Neural progenitor cell (in vitro differentiated cells): ENCODE results near the gene CHST15. TPM values are rescaled to one million over a fixed set of nuclear protein-coding genes. Genes with fewer than 3 reads are reported as not detected.

Source experiments
- DNase-seq: peaks from one replicate; pipeline ENCODE4 v3.0.0-alpha.2; 2016; ENCODE audit warnings: low spot score
- H2AFZ ChIP-seq: fragments of 200-600 bp; sonication (generic); replicated peaks from 2 replicates; pipeline ENCODE4 v1.6.1; 2016; ENCODE audit warnings: antibody characterized with exemption
- H3F3A ChIP-seq: fragments of 200-600 bp; sonication (generic); 2 replicates; pipeline ENCODE4 v1.6.1; 2016; ENCODE audit warnings: antibody characterized with exemption, low read depth
- H3K27ac ChIP-seq: fragments of 200-600 bp; sonication (generic); 2 replicates; pipeline ENCODE4 v1.5.1; 2016; ENCODE audit warnings: mild to moderate bottlenecking
- H3K27me3 ChIP-seq: fragments of 200-600 bp; sonication (generic); 2 replicates; pipeline ENCODE4 v1.6.1; 2016; ENCODE audit warnings: mild to moderate bottlenecking, moderate library complexity
- H3K36me3 ChIP-seq: fragments of 200-600 bp; sonication (generic); 2 replicates; pipeline ENCODE4 v1.5.1; 2016
- H3K4me1 ChIP-seq: fragments of 200-600 bp; sonication (generic); 2 replicates; pipeline ENCODE4 v1.6.1; 2016; ENCODE audit warnings: mixed run types
- H3K4me2 ChIP-seq: fragments of 200-600 bp; sonication (generic); 2 replicates; pipeline ENCODE4 v1.6.1; 2016
- H3K4me3 ChIP-seq: fragments of 200-600 bp; sonication (generic); 2 replicates; pipeline ENCODE4 v1.5.1; 2016
- H3K79me2 ChIP-seq: fragments of 200-600 bp; sonication (generic); 2 replicates; pipeline ENCODE4 v1.6.1; 2016; ENCODE audit warnings: low read depth
- H3K9ac ChIP-seq: fragments of 200-600 bp; sonication (generic); 2 replicates; pipeline ENCODE4 v1.6.1; 2016
- H3K9me3 ChIP-seq: fragments of 200-600 bp; sonication (generic); 2 replicates; pipeline ENCODE4 v1.5.1; 2016; ENCODE audit warnings: low read depth
- H4K20me1 ChIP-seq: fragments of 200-600 bp; sonication (generic); 2 replicates; pipeline ENCODE4 v1.6.1; 2016; ENCODE audit warnings: low read depth
- H3K27ac Mint-ChIP-seq: 3 replicates; pipeline ENCODE4 v1.8.0; 2021; ENCODE audit warnings: mixed read lengths
- H3K27me3 Mint-ChIP-seq: 2 replicates; pipeline ENCODE4 v1.8.0; 2022; ENCODE audit warnings: low read depth, mild to moderate bottlenecking, inconsistent platforms, moderate library complexity, mixed read lengths; ENCODE audit not compliant: insufficient read depth
- H3K36me3 Mint-ChIP-seq: 3 replicates; pipeline ENCODE4 v1.8.0; 2021; ENCODE audit warnings: mixed read lengths
- H3K4me1 Mint-ChIP-seq: 3 replicates; pipeline ENCODE4 v1.8.0; 2021; ENCODE audit warnings: mixed read lengths
- H3K4me3 Mint-ChIP-seq: 3 replicates; pipeline ENCODE4 v1.8.0; 2021; ENCODE audit warnings: mild to moderate bottlenecking, moderate library complexity, mixed read lengths
- H3K9me3 Mint-ChIP-seq: 3 replicates; pipeline ENCODE4 v1.8.0; 2020; ENCODE audit warnings: mixed read lengths
- CTCF ChIP-seq: fragments of 200-600 bp; sonication (generic); IDR thresholded peaks from 2 replicates; pipeline ENCODE4 v1.5.1; 2017; ENCODE audit warnings: antibody characterized with exemption, mild to moderate bottlenecking
- EZH2 ChIP-seq: fragments of 200-600 bp; sonication (generic); IDR thresholded peaks from 2 replicates; pipeline ENCODE4 v1.6.1; 2017; ENCODE audit warnings: antibody characterized with exemption, mild to moderate bottlenecking, moderate library complexity
- EZH2phosphoT487 ChIP-seq: fragments of 200-600 bp; sonication (generic); IDR thresholded peaks from 2 replicates; pipeline ENCODE4 v1.6.1; 2017; ENCODE audit warnings: antibody characterized with exemption
- total RNA-seq: library from RNA; depleted of rRNA; stranded (reverse); fragments of >200 nt; gene quantifications from 2 replicates; pipeline ENCODE4 v1.2.3, GENCODE V29; 2015; ENCODE audit warnings: low replicate concordance

The CHST15 gene
- total RNA-seq, 1 donor from 2014 or later = 0.54 TPM

- H3K4me3 ChIP-seq = no peak overlapping the region
These were observed 2.7 kb downstream of the CHST15 start for GRCh38 chr10:124090601-124091209.

GRCh38 chr10:124089859-124090258 is 3.5 kb downstream of the CHST15 start:
- H3K9me3 ChIP-seq = no peaks in the 10 kb centered on the region
- Mint-ChIP-seq H3K27ac (no peak overlapping the region), H3K36me3 (peaks cover 8% of the 10 kb centered on the region), H3K4me1 (peaks cover 52% of the 10 kb centered on the region), H3K9me3 (no peaks in the 10 kb centered on the region), H3K4me3 (peak overlapping the region; percentile 50), H3K27me3 (peaks cover 17% of the 10 kb centered on the region)
- no peak overlapping the region for H3K9ac ChIP-seq
- peaks cover 67% of the 10 kb centered on the region for H3K27me3 ChIP-seq
- peaks cover 12% of the 10 kb centered on the region for H3F3A ChIP-seq
- no peak overlapping the region for H3K4me3 ChIP-seq
- no peak overlapping the region for H2AFZ ChIP-seq
- DNase-seq = no peak
- no peaks in the 10 kb centered on the region for H3K36me3 ChIP-seq
- TF ChIP-seq EZH2 = no peak
- TF ChIP-seq CTCF = no peak
- TF ChIP-seq EZH2phosphoT487 = no peak
- H3K4me1 ChIP-seq = peaks cover 14% of the 10 kb centered on the region
- H4K20me1 ChIP-seq = no peaks in the 10 kb centered on the region
- H3K79me2 ChIP-seq = no peaks in the 10 kb centered on the region
- H3K27ac ChIP-seq = no peak overlapping the region
- H3K4me2 ChIP-seq = no peak overlapping the region

More at GRCh38 chr10:124090601-124091209, 2.7 kb downstream of the CHST15 start:
- TF ChIP-seq EZH2 (no peak), CTCF (no peak)
- H3K4me3 Mint-ChIP-seq = peak overlapping the region; percentile 92
- DNase-seq = no peak
- H3K9me3 ChIP-seq = no peaks in the 10 kb centered on the region
- H3K4me1 ChIP-seq = peaks cover 14% of the 10 kb centered on the region
- no peak overlapping the region for H3K9ac ChIP-seq
- no peak overlapping the region for H3K27ac Mint-ChIP-seq
- peaks cover 15% of the 10 kb centered on the region for H3F3A ChIP-seq
- H3K4me2 ChIP-seq = no peak overlapping the region
- peaks cover 18% of the 10 kb centered on the region for H3K27me3 Mint-ChIP-seq
- peaks cover 53% of the 10 kb centered on the region for H3K4me1 Mint-ChIP-seq
- peaks cover 5% of the 10 kb centered on the region for H3K36me3 Mint-ChIP-seq
- H3K27ac ChIP-seq = no peak overlapping the region
- H3K79me2 ChIP-seq = no peaks in the 10 kb centered on the region
- H3K27me3 ChIP-seq = peaks cover 75% of the 10 kb centered on the region
- no peak overlapping the region for H2AFZ ChIP-seq
- no peaks in the 10 kb centered on the region for H3K9me3 Mint-ChIP-seq
- no peaks in the 10 kb centered on the region for H4K20me1 ChIP-seq
- no peaks in the 10 kb centered on the region for H3K36me3 ChIP-seq

- no peak for DNase-seq
- Mint-ChIP-seq H3K36me3 (peaks cover 8% of the 10 kb centered on the region), H3K27me3 (peaks cover 14% of the 10 kb centered on the region), H3K27ac (no peak overlapping the region), H3K4me3 (peak overlapping the region; percentile 21), H3K9me3 (no peaks in the 10 kb centered on the region), H3K4me1 (peaks cover 48% of the 10 kb centered on the region)
- Histone ChIP-seq H3K4me3 (no peak overlapping the region), H2AFZ (no peak overlapping the region), H3K36me3 (no peaks in the 10 kb centered on the region), H3K9ac (no peak overlapping the region), H3K27me3 (peaks cover 57% of the 10 kb centered on the region), H3K27ac (no peak overlapping the region), H3F3A (peaks cover 4% of the 10 kb centered on the region), H3K4me1 (peaks cover 14% of the 10 kb centered on the region), H4K20me1 (no peaks in the 10 kb centered on the region), H3K79me2 (no peaks in the 10 kb centered on the region), H3K9me3 (no peaks in the 10 kb centered on the region), H3K4me2 (no peak overlapping the region)
- TF ChIP-seq CTCF (no peak), EZH2phosphoT487 (no peak), EZH2 (no peak)
These were observed 4.5 kb downstream of the CHST15 start for GRCh38 chr10:124088915-124089314.
